NCI-H1417 treated with DMSO at 0.1 percent for 48 hours (cell line): ENCODE measurements around the gene TYW1B.
"Not testable (repeated sequence)": the region's sequence is repeated elsewhere in the genome, so short reads cannot be mapped to it uniquely, and the experiment has no call there.

Experiments used
- DNase-seq: peaks from one replicate; lab custom pipeline; 2025; lab: John Stamatoyannopoulos, UW

The TYW1B gene

DNA sequence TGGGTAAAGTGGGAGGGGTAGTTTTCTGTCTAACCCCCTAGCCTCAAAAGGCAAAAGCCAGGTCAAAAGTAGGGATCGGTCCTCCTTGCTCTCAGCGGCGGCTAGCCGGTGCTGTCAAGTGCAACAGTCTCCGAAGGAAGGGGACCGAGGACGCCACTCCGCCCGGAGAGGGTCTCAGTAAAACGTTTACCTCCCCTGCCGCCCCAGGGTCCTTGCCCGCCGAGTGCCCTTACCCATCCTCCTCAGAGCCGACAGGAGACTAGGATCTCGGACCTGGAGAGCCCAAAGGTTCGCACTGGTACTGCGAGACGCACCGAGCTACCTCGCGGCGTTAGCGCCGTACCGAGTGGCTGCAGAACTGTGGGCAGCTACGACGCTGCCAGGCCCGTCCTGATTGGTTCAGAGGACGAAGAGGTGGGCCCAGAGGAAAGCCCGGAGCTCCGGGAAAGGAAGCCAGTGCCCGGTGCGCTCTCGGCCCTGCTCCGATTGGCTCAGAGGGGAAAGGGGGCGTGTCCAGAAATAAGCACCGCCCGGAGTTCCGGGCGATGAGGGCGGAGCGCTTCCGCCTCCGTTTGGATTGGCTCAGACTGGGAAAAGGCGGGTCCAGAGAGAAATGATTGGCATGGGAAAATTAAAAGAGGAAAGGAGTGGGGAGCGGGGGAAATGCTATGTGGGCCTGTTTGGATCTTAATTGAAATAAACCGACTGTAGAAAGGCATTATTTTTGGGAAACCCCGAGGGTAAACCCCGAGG, at the start of gene TYW1B:
TYW1B (minus strand) TSS at position 362 of the 753 bp plus-strand sequence; CDS start at position 237, 125 bp downstream.
- DNase-seq: peak; percentile 95

DNA sequence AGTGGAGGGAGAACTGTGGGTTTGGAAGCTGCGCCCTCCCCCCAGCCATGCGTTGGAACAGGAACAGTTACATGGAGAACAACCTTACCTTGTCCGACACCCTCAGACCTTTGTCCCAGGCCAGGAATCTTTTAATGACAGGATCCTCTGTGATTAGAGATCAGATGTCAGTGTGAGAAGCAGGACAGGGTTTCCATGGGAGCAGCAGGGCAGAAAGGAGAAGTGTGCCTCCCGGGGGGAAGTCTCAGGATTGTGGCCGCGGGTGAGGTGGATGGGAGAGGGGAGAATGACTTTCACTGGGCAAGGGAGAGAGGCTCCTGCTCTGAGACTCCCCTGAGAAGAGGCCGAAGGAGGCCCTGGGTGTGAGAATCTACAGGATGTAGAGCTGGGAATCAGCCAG, 39.6 kb upstream of the TYW1B start:
- DNase-seq: not testable (repeated sequence)

GRCh38 chr7:72858846-72859400, 30.9 kb upstream of the TYW1B start:
- DNase-seq: not testable (repeated sequence)

GRCh38 chr7:72857925-72858324, 29.9 kb upstream of the TYW1B start:
- DNase-seq: not testable (repeated sequence)

GRCh38 chr7:72855261-72855660, 27.3 kb upstream of the TYW1B start:
- DNase-seq: not testable (repeated sequence)

GRCh38 chr7:72852937-72853336, 24.9 kb upstream of the TYW1B start:
- not testable (repeated sequence) for DNase-seq

GRCh38 chr7:72850746-72851145, 22.7 kb upstream of the TYW1B start:
- not testable (repeated sequence) for DNase-seq

- DNase-seq: not testable (repeated sequence)
These were observed 16.1 kb upstream of the TYW1B start for GRCh38 chr7:72844146-72844545.

- not testable (repeated sequence) for DNase-seq
These were observed 15.2 kb upstream of the TYW1B start for GRCh38 chr7:72843166-72843565.

- DNase-seq: not testable (repeated sequence)
These were observed 13.0 kb upstream of the TYW1B start for GRCh38 chr7:72840966-72841511.

DNA sequence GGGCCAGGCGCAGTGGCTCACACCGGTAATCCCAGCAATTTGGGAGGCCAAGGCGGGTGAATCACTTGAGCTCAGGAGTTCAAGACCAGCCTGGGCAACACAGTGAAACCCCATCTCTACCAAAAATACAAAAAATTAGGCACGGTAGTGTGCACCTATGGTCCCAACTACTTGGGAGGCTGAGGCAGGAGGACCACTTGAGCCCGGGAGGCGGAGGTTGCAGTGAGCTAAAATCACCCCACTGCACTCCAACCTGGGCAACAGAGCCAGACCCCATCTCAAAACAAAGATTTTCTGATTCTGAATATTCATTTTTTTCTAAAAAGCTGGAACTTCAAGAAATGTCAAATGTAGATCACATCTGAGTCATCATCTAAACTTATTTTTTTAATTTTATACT, 10.3 kb upstream of the TYW1B start:
- not testable (repeated sequence) for DNase-seq

- DNase-seq: not testable (repeated sequence)
These were observed 9.3 kb upstream of the TYW1B start for GRCh38 chr7:72837291-72837690.

GRCh38 chr7:72830567-72830966, 2.6 kb upstream of the TYW1B start:
- DNase-seq: not testable (repeated sequence)

DNA sequence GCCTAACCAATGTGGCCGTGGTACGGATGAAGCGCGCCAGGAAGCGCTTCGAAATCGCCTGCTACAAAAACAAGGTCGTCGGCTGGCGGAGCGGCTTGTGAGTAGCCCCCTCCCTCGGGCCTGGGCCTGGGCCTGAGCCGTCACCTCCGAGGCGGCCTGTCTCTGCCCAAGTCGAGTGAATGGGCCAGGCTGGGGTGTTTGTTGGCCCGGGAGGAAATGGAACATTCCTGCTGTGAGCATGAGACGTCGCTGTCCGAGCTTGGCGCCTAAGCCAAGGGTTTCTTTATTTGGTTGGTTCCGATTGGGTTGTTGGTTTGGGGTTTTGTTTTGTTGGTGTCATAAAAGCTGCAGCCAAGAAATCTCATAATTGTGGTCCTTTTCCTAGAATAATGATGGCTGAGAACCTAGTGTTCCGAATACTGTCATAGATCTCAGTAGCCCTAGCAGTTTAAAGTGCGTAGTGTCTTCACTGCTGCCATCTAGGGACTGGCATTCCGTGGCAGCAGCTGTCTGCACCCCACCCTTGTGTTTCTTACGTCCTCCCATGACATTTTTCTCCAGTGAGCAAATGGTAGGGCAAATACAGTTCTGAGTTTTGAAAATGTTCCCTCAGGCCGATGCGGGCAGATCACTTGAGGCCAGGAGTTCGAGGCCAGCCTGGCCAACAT, 1.8 kb upstream of the TYW1B start:
- not testable (repeated sequence) for DNase-seq

DNA sequence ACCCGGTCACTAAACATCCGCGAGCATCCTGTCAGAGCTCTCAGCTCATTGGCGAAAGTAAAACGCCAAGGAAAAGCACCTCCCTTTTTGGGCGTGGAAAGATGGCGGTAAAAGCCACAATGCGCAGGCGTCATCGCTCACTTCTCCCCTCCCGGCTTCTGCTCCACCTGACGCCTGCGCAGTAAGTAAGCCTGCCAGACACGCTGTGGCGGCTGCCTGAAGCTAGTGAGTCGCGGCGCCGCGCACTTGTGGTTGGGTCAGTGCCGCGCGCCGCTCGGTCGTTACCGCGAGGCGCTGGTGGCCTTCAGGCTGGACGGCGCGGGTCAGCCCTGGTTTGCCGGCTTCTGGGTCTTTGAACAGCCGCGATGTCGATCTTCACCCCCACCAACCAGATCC, 1.3 kb upstream of the TYW1B start:
- peak; percentile 99 for DNase-seq

DNA sequence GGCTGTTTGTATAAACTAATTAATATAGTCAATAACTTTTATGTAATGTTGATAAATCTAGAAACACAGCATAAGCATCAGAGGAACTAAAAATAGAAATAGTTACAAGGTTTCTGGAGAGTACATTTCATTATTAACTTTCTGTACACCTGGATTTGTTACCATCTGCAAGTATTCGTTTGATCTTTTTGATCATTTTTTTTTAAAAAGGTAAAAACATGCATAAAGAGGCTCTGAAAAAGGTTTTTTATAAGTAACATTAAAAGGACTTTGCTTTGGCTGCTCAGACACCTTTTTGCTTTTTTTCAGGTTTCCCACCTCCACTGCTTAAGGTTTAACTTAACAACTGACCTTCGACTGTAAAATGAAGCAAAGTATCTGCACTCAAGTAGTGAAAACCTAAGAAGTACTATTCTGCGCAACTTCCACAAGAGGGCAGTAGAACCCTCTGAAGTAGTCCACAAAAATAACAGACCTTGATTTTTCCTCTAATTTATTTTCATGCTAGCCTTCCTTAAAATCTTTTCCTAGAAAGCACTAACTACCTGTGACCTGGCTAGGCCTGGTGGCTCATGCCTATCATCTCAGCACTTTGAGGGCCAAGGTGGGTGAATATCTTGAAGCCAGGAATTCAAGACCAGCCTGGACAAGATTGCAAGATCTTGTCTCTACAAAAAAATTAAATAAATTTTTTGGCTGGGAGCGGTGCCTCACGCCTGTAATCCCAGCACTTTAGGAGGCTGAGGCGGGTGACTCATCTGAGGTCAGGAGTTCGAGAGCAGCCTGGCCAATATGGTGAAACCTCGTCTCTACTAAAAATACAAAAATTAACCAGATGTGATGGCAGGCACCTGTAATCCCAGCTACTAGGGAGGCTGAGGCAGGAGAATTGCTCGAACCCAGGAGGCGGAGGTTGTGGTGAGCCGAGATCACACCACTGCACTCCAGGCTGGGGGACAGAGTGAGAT, 4.0 kb downstream of the TYW1B start:
- peak; percentile 4 for DNase-seq

DNA sequence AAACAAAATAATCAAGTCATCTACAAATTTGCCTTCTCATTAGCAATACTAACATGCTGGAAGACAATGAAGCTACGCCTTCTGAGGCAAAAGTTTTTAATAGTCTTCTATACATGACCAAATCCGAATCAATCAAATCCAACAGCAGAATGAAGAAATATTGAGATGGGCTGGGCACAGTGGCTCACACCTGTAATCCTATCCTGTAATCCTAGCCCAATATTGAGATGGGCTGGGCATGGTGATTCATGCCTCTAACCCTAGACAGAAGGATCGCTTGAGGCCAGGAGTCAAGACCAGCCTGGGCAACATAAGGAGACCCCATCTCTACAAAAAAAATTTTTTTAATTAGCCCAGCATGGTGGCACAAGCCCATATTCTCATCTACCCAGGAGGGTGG, 5.5 kb downstream of the TYW1B start:
- DNase-seq: not testable (repeated sequence)

- DNase-seq: not testable (repeated sequence)
These were observed 9.2 kb downstream of the TYW1B start for GRCh38 chr7:72818663-72819361.

GRCh38 chr7:72817661-72818060, 10.3 kb downstream of the TYW1B start:
- not testable (repeated sequence) for DNase-seq

DNA sequence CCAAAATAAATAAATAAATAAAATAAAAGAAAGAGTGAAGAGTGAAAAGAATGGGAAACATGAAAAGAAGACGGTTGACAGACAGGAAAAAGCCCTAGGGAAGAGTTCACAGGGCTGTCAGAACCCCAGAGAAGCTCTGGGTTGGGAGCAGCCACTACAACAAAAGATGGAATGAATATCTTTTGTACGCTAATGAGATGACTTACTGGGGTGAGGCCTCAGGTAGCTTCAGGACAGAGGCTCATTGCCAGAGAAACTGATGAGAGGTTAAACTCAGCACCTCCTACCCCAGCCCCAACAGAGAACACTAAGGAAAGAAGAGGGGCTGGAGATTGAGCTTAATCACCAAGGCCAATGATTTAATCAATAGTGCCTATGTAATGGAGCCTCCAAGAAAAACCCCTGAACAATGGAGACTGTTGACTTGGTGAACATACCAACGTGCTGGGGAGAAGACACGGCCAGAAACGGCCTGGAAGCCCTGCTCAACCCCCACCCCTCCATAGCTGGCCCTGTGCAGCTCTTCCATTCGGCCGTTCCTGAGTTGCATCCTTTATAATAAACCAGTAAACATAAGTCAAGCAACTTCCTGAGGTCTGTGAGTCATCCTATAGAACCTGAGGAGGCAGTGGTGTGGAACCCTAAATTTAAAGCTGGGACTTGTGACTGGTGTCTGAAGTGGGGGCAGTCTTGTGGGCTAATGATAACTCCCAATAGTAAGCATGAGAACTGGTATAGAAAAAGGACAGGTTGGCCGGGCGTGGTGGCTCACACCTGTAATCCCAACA, 11.4 kb downstream of the TYW1B start:
- DNase-seq: not testable (repeated sequence)
